H1 (cell line): ENCODE results near the gene GSG1L. TPM values are rescaled to one million over a fixed set of nuclear protein-coding genes. Genes with fewer than 3 reads are reported as not detected.
A peak's percentile ranks its signal among the peaks of the same experiment; 100 is the strongest.

Experiments used
- CTCF ChIA-PET: fragments of 300-600 bp; sonication (Branson Sonifier 250); formaldehyde crosslinking; loops from one replicate; lab custom pipeline; 2021; ENCODE audit not compliant: partially characterized antibody; lab: Charles Lee
- POLR2A ChIA-PET: fragments of 300-600 bp; sonication (Branson Sonifier 250); formaldehyde crosslinking; loops from one replicate; lab custom pipeline; 2021; ENCODE audit warnings: inconsistent platforms; ENCODE audit not compliant: partially characterized antibody; lab: Charles Lee
- DNase-seq, 2 experiments: peaks; one replicate each; pipeline versions ENCODE4 v3.0.0 to v3.0.0-alpha.2; 2010 to 2022; ENCODE audit warnings: low spot score in 2 of 2, low read depth in 1 of 2, mixed read lengths in 1 of 2
- FAIRE-seq: peaks from 2 replicates; lab custom pipeline; 2011; peaks lifted over from hg19 to GRCh38; lab: Jason Lieb, UNC
- H2AFZ ChIP-seq: 2 replicates; pipeline ENCODE4 v1.8.1; 2012; ENCODE audit warnings: low read length, inconsistent platforms
- H2AK5ac ChIP-seq: 2 replicates; pipeline ENCODE4 v1.6.1; 2013; ENCODE audit warnings: low read depth, low read length
- H2BK120ac ChIP-seq: replicated peaks from 2 replicates; pipeline ENCODE3; 2013; ENCODE audit warnings: low read depth, low read length, inconsistent platforms
- H2BK12ac ChIP-seq: 2 replicates; pipeline ENCODE4 v1.6.1; 2013; ENCODE audit warnings: low read depth, low read length
- H2BK15ac ChIP-seq: 2 replicates; pipeline ENCODE4 v1.6.1; 2013; ENCODE audit warnings: low read length
- H2BK20ac ChIP-seq: 2 replicates; pipeline ENCODE4 v1.6.1; 2013; ENCODE audit warnings: low read length
- H2BK5ac ChIP-seq: 2 replicates; pipeline ENCODE4 v1.6.1; 2013; ENCODE audit warnings: low read depth, low read length
- H3K14ac ChIP-seq: 2 replicates; pipeline ENCODE4 v1.6.1; 2013; ENCODE audit warnings: inconsistent platforms; ENCODE audit not compliant: insufficient read length
- H3K18ac ChIP-seq: 2 replicates; pipeline ENCODE4 v1.6.1; 2013; ENCODE audit warnings: low read length; ENCODE audit errors: extremely low read depth
- H3K23ac ChIP-seq: 2 replicates; pipeline ENCODE4 v1.6.1; 2013; ENCODE audit warnings: inconsistent platforms; ENCODE audit not compliant: insufficient read length
- H3K23me2 ChIP-seq: 2 replicates; pipeline ENCODE4 v1.6.1; 2013; ENCODE audit warnings: low read depth, low read length
- H3K27ac ChIP-seq: 2 replicates; pipeline ENCODE4 v1.6.1; 2011; ENCODE audit warnings: low read depth, low read length, inconsistent platforms
- H3K27me3 ChIP-seq, 4 experiments: replicated peaks in 1 of 4; 1 replicate in 1 of 4; 2 replicates in 3 of 4; pipeline versions ENCODE4 v1.6.1 to v1.8.1; 2011 to 2013; ENCODE audit warnings: low read length in 3 of 4, mild to moderate bottlenecking in 3 of 4, inconsistent platforms in 2 of 4, mixed read lengths in 2 of 4, moderate library complexity in 1 of 4; ENCODE audit not compliant: control insufficient read depth in 3 of 4, insufficient read depth in 3 of 4; ENCODE audit errors: extremely low read depth in 1 of 4
- H3K36me3 ChIP-seq, 4 experiments: 2 replicates each; pipeline versions ENCODE4 v1.6.1 to v1.8.1; 2011 to 2013; ENCODE audit warnings: mild to moderate bottlenecking in 4 of 4, low read length in 3 of 4, moderate library complexity in 2 of 4, control low read depth in 1 of 4, inconsistent platforms in 1 of 4; ENCODE audit not compliant: insufficient read depth in 4 of 4, control insufficient read depth in 2 of 4
- H3K4ac ChIP-seq: replicated peaks from 2 replicates; pipeline ENCODE3; 2013; ENCODE audit warnings: low read length, low read depth, mixed read lengths, inconsistent platforms; ENCODE audit not compliant: insufficient read length
- H3K4me1 ChIP-seq, 4 experiments: replicated peaks in 1 of 4; 1 replicate in 1 of 4; 2 replicates in 3 of 4; pipeline versions ENCODE4 v1.6.1 to v1.8.1; 2011 to 2013; ENCODE audit warnings: low read length in 3 of 4, inconsistent platforms in 2 of 4, mixed read lengths in 1 of 4; ENCODE audit not compliant: insufficient read depth in 4 of 4, control insufficient read depth in 3 of 4
- H3K4me2 ChIP-seq, 2 experiments: 2 replicates each; pipeline versions ENCODE4 v1.6.1 to v1.8.1; 2011 to 2013; ENCODE audit warnings: low read depth in 2 of 2, low read length in 2 of 2, control low read depth in 1 of 2, inconsistent platforms in 1 of 2, mild to moderate bottlenecking in 1 of 2; ENCODE audit not compliant: insufficient read depth in 1 of 2
- H3K4me3 ChIP-seq, 4 experiments: fragments of 200-600, 300-600 bp in 1 of 4; sonication (generic), shearing (Covaris generic), sonication (Bioruptor Twin) in 1 of 4; 2 replicates each; pipeline versions ENCODE4 v1.5.1 to v1.8.1; 2011 to 2016; ENCODE audit warnings: low read length in 4 of 4, low read depth in 3 of 4, control low read depth in 2 of 4, inconsistent platforms in 2 of 4, mild to moderate bottlenecking in 2 of 4, mixed read lengths in 1 of 4, moderate library complexity in 1 of 4; ENCODE audit not compliant: insufficient read depth in 2 of 4; ENCODE audit errors: extremely low read depth in 1 of 4
- H3K56ac ChIP-seq: replicated peaks from 2 replicates; pipeline ENCODE3; 2013; ENCODE audit warnings: low read depth, mild to moderate bottlenecking, mixed read lengths, low read length, inconsistent platforms; ENCODE audit not compliant: insufficient read length
- H3K79me1 ChIP-seq: 2 replicates; pipeline ENCODE4 v1.6.1; 2013; ENCODE audit warnings: low read depth, low read length, control low read depth
- H3K79me2 ChIP-seq, 2 experiments: 2 replicates each; pipeline versions ENCODE4 v1.6.1 to v1.8.1; 2012 to 2013; ENCODE audit warnings: low read length in 2 of 2, mild to moderate bottlenecking in 2 of 2, inconsistent platforms in 1 of 2; ENCODE audit not compliant: insufficient read depth in 2 of 2, control insufficient read depth in 1 of 2
- H3K9ac ChIP-seq, 4 experiments: replicated peaks in 1 of 4; 1 replicate in 1 of 4; 2 replicates in 3 of 4; pipeline versions ENCODE4 v1.6.1 to v1.8.1; 2011 to 2013; ENCODE audit warnings: low read depth in 3 of 4, low read length in 3 of 4, control low read depth in 2 of 4, mild to moderate bottlenecking in 2 of 4, moderate library complexity in 2 of 4, inconsistent platforms in 1 of 4; ENCODE audit errors: extremely low read depth in 1 of 4
- H3K9me3 ChIP-seq, 2 experiments: 2 replicates each; pipeline versions ENCODE4 v1.6.1 to v1.8.1; 2012 to 2013; ENCODE audit warnings: mild to moderate bottlenecking in 2 of 2, moderate library complexity in 2 of 2, control low read depth in 1 of 2, inconsistent platforms in 1 of 2, low read depth in 1 of 2, low read length in 1 of 2, mixed read lengths in 1 of 2; ENCODE audit not compliant: insufficient read depth in 2 of 2
- H4K20me1 ChIP-seq, 2 experiments: replicated peaks in 1 of 2; 2 replicates each; pipeline versions ENCODE3 to v1.8.1; 2011 to 2013; ENCODE audit warnings: inconsistent platforms in 2 of 2, low read length in 2 of 2, mild to moderate bottlenecking in 1 of 2; ENCODE audit not compliant: insufficient read depth in 2 of 2, control insufficient read depth in 1 of 2
- H4K5ac ChIP-seq: 2 replicates; pipeline ENCODE4 v1.6.1; 2013; ENCODE audit warnings: low read length, low read depth, mixed read lengths, inconsistent platforms; ENCODE audit not compliant: insufficient read length
- H4K8ac ChIP-seq: 2 replicates; pipeline ENCODE4 v1.8.0; 2013; ENCODE audit warnings: mild to moderate bottlenecking, moderate library complexity, low read length, inconsistent platforms; ENCODE audit not compliant: insufficient read depth; ENCODE audit errors: extremely low read depth
- H4K91ac ChIP-seq: replicated peaks from 2 replicates; pipeline ENCODE3; 2013; ENCODE audit warnings: low read length, mixed read lengths, inconsistent platforms; ENCODE audit not compliant: insufficient read length
- CTCF ChIP-seq, 3 experiments: IDR thresholded peaks; 1 replicate in 2 of 3; 2 replicates in 1 of 3; pipeline versions ENCODE4 v1.5.1 to v1.6.1; 2011; ENCODE audit warnings: low read length in 3 of 3, mild to moderate bottlenecking in 3 of 3, inconsistent platforms in 2 of 3, low read depth in 1 of 3, moderate library complexity in 1 of 3; ENCODE audit not compliant: insufficient read depth in 1 of 3; ENCODE audit errors: control extremely low read depth in 1 of 3
- KDM4A ChIP-seq: IDR thresholded peaks from one replicate; pipeline ENCODE4 v1.7.1; 2012; ENCODE audit warnings: low read depth, mild to moderate bottlenecking, moderate library complexity, low read length, inconsistent platforms; ENCODE audit not compliant: severe bottlenecking
- NANOG ChIP-seq: IDR thresholded peaks from 2 replicates; pipeline ENCODE4 v1.6.1; 2011; ENCODE audit warnings: low read length, low read depth, mild to moderate bottlenecking, inconsistent platforms; ENCODE audit not compliant: insufficient read depth, poor library complexity, severe bottlenecking
- RAD21 ChIP-seq, 2 experiments: IDR thresholded peaks in 1 of 2; conservative IDR thresholded peaks in 1 of 2; 2 replicates each; pipeline ENCODE4 v1.6.1; 2011; ENCODE audit warnings: low read depth in 2 of 2, low read length in 2 of 2, improper control_type of control experiment in 1 of 2, inconsistent platforms in 1 of 2, mild to moderate bottlenecking in 1 of 2, moderate library complexity in 1 of 2
- TBP ChIP-seq: IDR thresholded peaks from 2 replicates; pipeline ENCODE4 v1.6.1; 2011; ENCODE audit warnings: low read depth, low read length, improper control_type of control experiment
- YY1 ChIP-seq: IDR thresholded peaks from 2 replicates; pipeline ENCODE4 v1.6.1; 2011; ENCODE audit warnings: low read depth, mild to moderate bottlenecking, low read length
- WGBS, 2 experiments: shearing (Covaris generic) in 1 of 2; methylation state at CpG; one replicate each; pipeline versions ENCODE4 v1.1.6 to v1.1.7; 2013 to 2015; ENCODE audit warnings: low lambda C conversion rate in 2 of 2, mixed read lengths in 2 of 2, inconsistent platforms in 1 of 2, low coverage in 1 of 2, missing lambda C conversion rate in 1 of 2; ENCODE audit not compliant: insufficient replicate concordance in 2 of 2, insufficient coverage in 1 of 2, insufficient read length in 1 of 2; ENCODE audit errors: extremely low coverage in 1 of 2, missing lambda C conversion rate in 1 of 2; 5-methylcytosine and 5-hydroxymethylcytosine counted together
- polyA plus RNA-seq, 7 experiments: library from polyadenylated mRNA; depleted of rRNA in 3 of 7; stranded (reverse) in 5 of 7; unstranded in 2 of 7; fragments of >200 nt in 5 of 7; fragments of 200-250 nt in 2 of 7; gene quantifications; 1 replicate in 5 of 7; 2 replicates in 1 of 7; 4 replicates in 1 of 7; pipeline versions ENCODE4 v1.2.1 to v1.2.3, GENCODE V29; 2011 to 2013; ENCODE audit warnings: missing spikeins in 2 of 7, mixed read lengths in 2 of 7
- total RNA-seq: library from RNA; stranded (reverse); fragmentation: NEBNext Ultra II Directional; extraction: Animal tissue kit (Norgen Biotek cat#: 25700); gene quantifications from 2 replicates; pipeline ENCODE4 v1.2.1, GENCODE V29; 2021
- TF ChIP-seq, protein P1 (sequence below): IDR thresholded peaks from 2 replicates; pipeline ENCODE4 v1.6.1; 2012; ENCODE audit warnings: low read length, inconsistent platforms

The GSG1L gene
- total and polyA plus RNA-seq, 2 of the 8 experiments (the other 6 are each of a cell fraction or from before 2014, with no cell fraction given): 0.71 to 1.1 TPM

- peak; percentile 32 to 48 for TF ChIP-seq RAD21 (IDR thresholded peaks at IDR 0.05 in 1 of 2, conservative IDR thresholded peaks at IDR 0.05 in 1 of 2; ENCODE audit: low read depth in 2 of 2, low read length in 2 of 2)
- no peak for TF ChIP-seq KDM4A
- no peak for TF ChIP-seq NANOG
- peak; percentile 39 to 65 (median 44) for TF ChIP-seq CTCF (IDR thresholded peaks at IDR 0.05; ENCODE audit: control extremely low read depth in 1 of 3, insufficient read depth in 1 of 3, low read depth in 1 of 3, low read length in 3 of 3)
- peak; percentile 74 for TF ChIP-seq YY1
- TF ChIP-seq TBP: peak; percentile 87
- TF ChIP-seq, protein P1, sequence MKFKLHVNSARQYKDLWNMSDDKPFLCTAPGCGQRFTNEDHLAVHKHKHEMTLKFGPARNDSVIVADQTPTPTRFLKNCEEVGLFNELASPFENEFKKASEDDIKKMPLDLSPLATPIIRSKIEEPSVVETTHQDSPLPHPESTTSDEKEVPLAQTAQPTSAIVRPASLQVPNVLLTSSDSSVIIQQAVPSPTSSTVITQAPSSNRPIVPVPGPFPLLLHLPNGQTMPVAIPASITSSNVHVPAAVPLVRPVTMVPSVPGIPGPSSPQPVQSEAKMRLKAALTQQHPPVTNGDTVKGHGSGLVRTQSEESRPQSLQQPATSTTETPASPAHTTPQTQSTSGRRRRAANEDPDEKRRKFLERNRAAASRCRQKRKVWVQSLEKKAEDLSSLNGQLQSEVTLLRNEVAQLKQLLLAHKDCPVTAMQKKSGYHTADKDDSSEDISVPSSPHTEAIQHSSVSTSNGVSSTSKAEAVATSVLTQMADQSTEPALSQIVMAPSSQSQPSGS: no peak
- POLR2A ChIA-PET: no interaction called here
- H3K23ac ChIP-seq: no peak overlapping the region
- no peak overlapping the region for H3K18ac ChIP-seq
- WGBS, 2 experiments: 54% methylated on average over 9 of the region's 9 CpGs; no CpG with 5 or more reads in 1 of the 2 experiments
- H3K27me3 ChIP-seq: no peaks in the 10 kb centered on the region; a peak in 1 of 7 replicates
- H3K9ac ChIP-seq: no peak overlapping the region
- FAIRE-seq (no peak), DNase-seq (peak; percentile 27 to 52)
- H4K20me1 ChIP-seq: no peaks in the 10 kb centered on the region
- H2BK15ac ChIP-seq: no peak overlapping the region
- H3K14ac ChIP-seq: no peak overlapping the region
- no peak overlapping the region for H4K91ac ChIP-seq
- H2BK5ac ChIP-seq: no peak overlapping the region
- 0 out of 2 replicates have a peak overlapping the region, but pooled peaks have one; percentile 5 for H2AFZ ChIP-seq
- no peaks in the 10 kb centered on the region for H3K79me2 ChIP-seq
- H3K27ac ChIP-seq: no peak overlapping the region
- H3K4ac ChIP-seq: no peak overlapping the region
- H3K36me3 ChIP-seq: no peaks in the 10 kb centered on the region
- CTCF ChIA-PET: interaction anchor here (0.6 to 4.2 kb wide), 20 partner anchors 9 to 187 kb away, joined by 3 to 28 read pairs (median 4); no protein-coding TSS in a partner anchor
- H3K56ac ChIP-seq: no peak overlapping the region
- H4K8ac ChIP-seq: no peak overlapping the region
- H2BK12ac ChIP-seq: 0 out of 2 replicates have a peak overlapping the region, but pooled peaks have one; percentile 71
- no peaks in the 10 kb centered on the region for H3K79me1 ChIP-seq
- peaks cover 0 to 2% (median 0%) of the 10 kb centered on the region in 4 experiments; a peak in 2 of 7 replicates for H3K4me1 ChIP-seq
- no peak overlapping the region for H2AK5ac ChIP-seq
- no peak overlapping the region for H3K4me3 ChIP-seq
- H2BK20ac ChIP-seq: no peak overlapping the region
- no peak overlapping the region for H4K5ac ChIP-seq
- H3K4me2 ChIP-seq: no peak overlapping the region
- H3K9me3 ChIP-seq: peaks cover 0 to 4% of the 10 kb centered on the region in 2 experiments; a peak in 1 of 4 replicates
- H3K23me2 ChIP-seq: peaks cover 1% of the 10 kb centered on the region; the same call in 1 of the 2 replicates
- H2BK120ac ChIP-seq: no peak overlapping the region
Measured at GRCh38 chr16:27892879-27893278, 170.6 kb downstream of the GSG1L start.
